T-helper 1 cell treated with Interleukin-12 subunit alpha and Interleukin-12 subunit beta and Interleukin-4 antibody, amounts not matched to agents 30 μg/mL and 1 μg/mL, for 36 hours (primary cell): ENCODE data around the gene PTPRM.

ENCODE experiments used
- H3K27ac Mint-ChIP-seq: one replicate; pipeline ENCODE4 v1.8.0; 2021; ENCODE audit warnings: mild to moderate bottlenecking, mixed read lengths
- H3K27me3 Mint-ChIP-seq: one replicate; pipeline ENCODE4 v1.8.0; 2021; ENCODE audit warnings: low read depth, mixed read lengths
- H3K36me3 Mint-ChIP-seq: one replicate; pipeline ENCODE4 v1.8.0; 2021; ENCODE audit warnings: low read depth, mixed read lengths
- H3K4me1 Mint-ChIP-seq: one replicate; pipeline ENCODE4 v1.8.0; 2021; ENCODE audit warnings: low read depth, mixed read lengths
- H3K4me3 Mint-ChIP-seq: one replicate; pipeline ENCODE4 v1.8.0; 2021; ENCODE audit warnings: mild to moderate bottlenecking, moderate library complexity, mixed read lengths
- H3K9me3 Mint-ChIP-seq: one replicate; pipeline ENCODE4 v1.8.0; 2021; ENCODE audit warnings: mixed read lengths

The PTPRM gene

GRCh38 chr18:8224576-8224975 lies 657.5 kb downstream of the PTPRM start:
- no peaks in the 10 kb centered on the region for H3K4me1 Mint-ChIP-seq
- no peaks in the 10 kb centered on the region for H3K36me3 Mint-ChIP-seq
- H3K4me3 Mint-ChIP-seq = no peak overlapping the region
- no peak overlapping the region for H3K27ac Mint-ChIP-seq
- H3K9me3 Mint-ChIP-seq = peaks cover 5% of the 10 kb centered on the region
- no peaks in the 10 kb centered on the region for H3K27me3 Mint-ChIP-seq

- peaks cover 5% of the 10 kb centered on the region for H3K9me3 Mint-ChIP-seq
- H3K27me3 Mint-ChIP-seq = no peaks in the 10 kb centered on the region
- H3K36me3 Mint-ChIP-seq = no peaks in the 10 kb centered on the region
- H3K27ac Mint-ChIP-seq = no peak overlapping the region
- H3K4me1 Mint-ChIP-seq = no peaks in the 10 kb centered on the region
- H3K4me3 Mint-ChIP-seq = no peak overlapping the region
These were observed 661.9 kb downstream of the PTPRM start for GRCh38 chr18:8229040-8229439.

DNA sequence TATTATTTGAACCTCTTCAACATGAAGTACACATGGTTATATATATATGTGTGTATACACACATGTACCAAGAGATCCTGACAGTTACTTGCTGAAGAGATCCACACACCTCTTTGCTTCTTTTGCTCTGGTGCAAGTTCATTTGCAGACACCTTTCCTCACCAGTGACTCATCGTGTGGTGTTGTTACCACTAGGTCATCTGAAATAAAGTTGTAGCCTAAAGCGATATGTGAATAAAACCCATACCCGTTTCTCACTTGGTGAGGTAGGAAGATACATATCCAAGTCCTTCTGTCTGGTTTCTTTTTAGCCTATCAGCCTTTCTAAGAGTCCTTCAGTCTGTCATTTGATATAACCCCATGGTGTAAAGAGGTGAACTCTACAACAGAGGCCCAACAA lies 662.7 kb downstream of the PTPRM start:
- H3K27ac Mint-ChIP-seq = no peak overlapping the region
- H3K4me3 Mint-ChIP-seq = no peak overlapping the region
- no peaks in the 10 kb centered on the region for H3K27me3 Mint-ChIP-seq
- H3K36me3 Mint-ChIP-seq = no peaks in the 10 kb centered on the region
- H3K4me1 Mint-ChIP-seq = no peaks in the 10 kb centered on the region
- H3K9me3 Mint-ChIP-seq = peaks cover 5% of the 10 kb centered on the region

DNA sequence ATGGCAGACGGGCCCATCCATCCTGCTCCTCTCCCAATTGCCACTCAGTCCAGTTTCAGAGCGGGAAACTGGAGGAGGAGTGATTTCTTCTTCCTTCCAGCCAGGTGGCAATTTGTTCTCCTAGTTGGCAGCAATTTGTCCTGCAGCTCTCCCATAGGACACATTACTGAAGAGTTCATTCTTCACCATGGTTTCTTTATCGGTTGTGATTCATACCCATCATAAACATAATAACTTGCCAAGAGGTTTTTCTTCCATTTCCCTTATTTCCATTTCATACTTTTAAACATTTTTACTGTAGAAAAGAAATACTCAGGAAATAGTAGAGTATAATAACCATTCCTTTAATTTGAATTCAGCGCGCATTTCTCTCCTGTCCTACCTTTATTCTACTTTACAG lies 664.2 kb downstream of the PTPRM start:
- no peaks in the 10 kb centered on the region for H3K4me1 Mint-ChIP-seq
- no peaks in the 10 kb centered on the region for H3K36me3 Mint-ChIP-seq
- no peak overlapping the region for H3K27ac Mint-ChIP-seq
- no peak overlapping the region for H3K4me3 Mint-ChIP-seq
- H3K27me3 Mint-ChIP-seq = no peaks in the 10 kb centered on the region
- peaks cover 5% of the 10 kb centered on the region for H3K9me3 Mint-ChIP-seq

GRCh38 chr18:8232791-8233190 lies 665.7 kb downstream of the PTPRM start:
- Mint-ChIP-seq H3K27me3 (no peaks in the 10 kb centered on the region), H3K27ac (no peak overlapping the region), H3K4me3 (no peak overlapping the region), H3K9me3 (peaks cover 4% of the 10 kb centered on the region), H3K4me1 (no peaks in the 10 kb centered on the region), H3K36me3 (no peaks in the 10 kb centered on the region)

- Mint-ChIP-seq H3K4me3 (no peak overlapping the region), H3K27me3 (no peaks in the 10 kb centered on the region), H3K4me1 (no peaks in the 10 kb centered on the region), H3K36me3 (no peaks in the 10 kb centered on the region), H3K27ac (no peak overlapping the region), H3K9me3 (no peaks in the 10 kb centered on the region)
These were observed 668.8 kb downstream of the PTPRM start for GRCh38 chr18:8235894-8236293.

- no peaks in the 10 kb centered on the region for H3K9me3 Mint-ChIP-seq
- no peaks in the 10 kb centered on the region for H3K4me1 Mint-ChIP-seq
- H3K27ac Mint-ChIP-seq = no peak overlapping the region
- H3K4me3 Mint-ChIP-seq = no peak overlapping the region
- H3K36me3 Mint-ChIP-seq = no peaks in the 10 kb centered on the region
- no peaks in the 10 kb centered on the region for H3K27me3 Mint-ChIP-seq
These were observed 671.4 kb downstream of the PTPRM start for GRCh38 chr18:8238507-8238906.

DNA sequence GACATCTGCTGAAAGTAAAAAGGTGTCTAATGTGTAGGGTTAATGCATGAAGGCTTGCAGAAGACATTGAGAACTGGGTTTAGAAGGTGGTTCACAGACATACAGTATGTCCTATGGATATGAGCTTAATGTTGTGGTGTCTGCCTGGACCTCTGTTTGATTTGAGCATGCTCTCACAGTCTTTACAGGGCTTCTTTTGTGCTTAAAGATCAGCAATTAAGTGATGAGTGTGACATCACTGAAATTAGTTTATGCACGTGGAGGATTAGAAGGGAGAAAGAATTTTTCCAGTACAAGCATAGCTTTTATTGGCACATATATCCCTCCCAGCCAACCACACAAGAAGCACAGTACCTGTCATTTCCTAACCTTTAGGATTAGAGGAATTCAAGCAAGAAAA lies 674.6 kb downstream of the PTPRM start:
- H3K4me1 Mint-ChIP-seq = no peaks in the 10 kb centered on the region
- H3K4me3 Mint-ChIP-seq = no peak overlapping the region
- no peaks in the 10 kb centered on the region for H3K36me3 Mint-ChIP-seq

GRCh38 chr18:8242151-8242696 lies 675.1 kb downstream of the PTPRM start:
- Mint-ChIP-seq H3K4me3 (no peak overlapping the region), H3K4me1 (no peaks in the 10 kb centered on the region), H3K9me3 (no peaks in the 10 kb centered on the region), H3K36me3 (no peaks in the 10 kb centered on the region), H3K27ac (no peak overlapping the region), H3K27me3 (no peaks in the 10 kb centered on the region)

More for the DNA sequence above, 674.6 kb downstream of the PTPRM start:
- H3K27me3 Mint-ChIP-seq = no peaks in the 10 kb centered on the region
- H3K27ac Mint-ChIP-seq = no peak overlapping the region
- H3K9me3 Mint-ChIP-seq = no peaks in the 10 kb centered on the region

DNA sequence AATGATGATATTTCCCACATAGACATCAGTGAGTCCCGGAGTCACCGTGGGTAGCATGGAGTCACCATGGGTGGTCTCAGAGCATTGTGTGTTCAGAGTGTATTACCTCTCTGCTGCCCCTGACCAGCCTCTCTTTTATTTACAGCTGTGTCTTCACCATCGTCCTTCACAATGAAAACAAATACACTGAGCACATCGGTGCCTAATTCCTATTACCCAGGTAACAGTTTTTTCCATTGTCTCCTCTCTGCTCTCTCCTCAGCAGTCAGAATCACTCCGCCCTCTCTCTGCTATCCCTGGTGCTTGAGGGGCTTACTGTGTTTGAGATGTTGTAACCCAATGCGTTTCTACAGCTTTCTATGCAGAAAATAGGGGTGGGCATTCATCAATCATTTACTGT lies 680.6 kb downstream of the PTPRM start:
- H3K27me3 Mint-ChIP-seq = no peaks in the 10 kb centered on the region
- no peak overlapping the region for H3K4me3 Mint-ChIP-seq
- no peak overlapping the region for H3K27ac Mint-ChIP-seq
- H3K36me3 Mint-ChIP-seq = no peaks in the 10 kb centered on the region
- H3K4me1 Mint-ChIP-seq = no peaks in the 10 kb centered on the region
- H3K9me3 Mint-ChIP-seq = no peaks in the 10 kb centered on the region

GRCh38 chr18:8248576-8248975 lies 681.5 kb downstream of the PTPRM start:
- no peaks in the 10 kb centered on the region for H3K4me1 Mint-ChIP-seq
- H3K27ac Mint-ChIP-seq = no peak overlapping the region
- no peaks in the 10 kb centered on the region for H3K36me3 Mint-ChIP-seq
- H3K27me3 Mint-ChIP-seq = no peaks in the 10 kb centered on the region
- H3K9me3 Mint-ChIP-seq = no peaks in the 10 kb centered on the region
- H3K4me3 Mint-ChIP-seq = no peak overlapping the region

DNA sequence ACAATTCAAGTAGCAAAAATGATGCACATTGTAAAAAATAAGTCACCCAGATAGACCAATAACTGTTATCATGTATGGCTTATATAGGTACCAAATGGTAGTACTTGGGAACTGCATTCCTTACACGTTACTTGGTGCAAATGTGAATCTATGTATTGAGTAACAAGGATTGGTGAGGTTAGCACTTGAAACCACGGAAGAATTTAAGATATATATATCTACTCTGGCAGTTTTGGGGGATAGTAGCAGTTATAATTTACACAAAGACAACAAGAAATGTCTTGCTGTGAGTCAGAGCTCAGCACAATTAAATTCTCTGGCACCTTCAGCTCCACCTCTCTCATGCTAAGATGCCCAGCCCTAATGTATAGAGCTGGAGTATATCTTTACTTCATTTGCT lies 682.7 kb downstream of the PTPRM start:
- no peak overlapping the region for H3K27ac Mint-ChIP-seq
- H3K4me1 Mint-ChIP-seq = no peaks in the 10 kb centered on the region
- no peaks in the 10 kb centered on the region for H3K36me3 Mint-ChIP-seq
- H3K4me3 Mint-ChIP-seq = no peak overlapping the region
- H3K9me3 Mint-ChIP-seq = no peaks in the 10 kb centered on the region
- H3K27me3 Mint-ChIP-seq = no peaks in the 10 kb centered on the region

DNA sequence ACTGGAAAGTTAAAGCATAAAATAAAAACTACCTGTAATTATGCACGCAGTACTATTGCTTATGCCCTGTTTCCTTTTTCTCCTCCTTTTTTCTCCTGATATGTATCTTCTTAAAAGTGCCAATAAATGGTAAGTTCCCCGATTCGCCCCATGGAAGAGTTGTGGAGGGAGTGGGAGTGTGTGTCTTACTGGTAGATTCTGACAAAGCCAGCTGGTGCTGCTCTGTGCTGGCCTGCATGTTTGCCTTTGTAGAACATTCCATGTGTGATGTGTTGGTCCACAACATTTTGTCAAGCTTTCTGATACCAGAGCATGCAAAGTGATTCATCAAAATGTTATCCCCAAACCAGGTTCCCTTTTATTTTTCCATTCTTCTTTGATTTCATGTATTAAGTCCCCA lies 685.3 kb downstream of the PTPRM start:
- no peaks in the 10 kb centered on the region for H3K27me3 Mint-ChIP-seq

GRCh38 chr18:8253944-8254343 lies 686.8 kb downstream of the PTPRM start:
- no peaks in the 10 kb centered on the region for H3K27me3 Mint-ChIP-seq
- H3K4me1 Mint-ChIP-seq = no peaks in the 10 kb centered on the region
- H3K36me3 Mint-ChIP-seq = no peaks in the 10 kb centered on the region
- H3K4me3 Mint-ChIP-seq = no peak overlapping the region
- H3K27ac Mint-ChIP-seq = no peak overlapping the region
- H3K9me3 Mint-ChIP-seq = no peaks in the 10 kb centered on the region

More for the DNA sequence above, 685.3 kb downstream of the PTPRM start:
- Mint-ChIP-seq H3K4me3 (no peak overlapping the region), H3K27ac (no peak overlapping the region), H3K9me3 (no peaks in the 10 kb centered on the region), H3K36me3 (no peaks in the 10 kb centered on the region), H3K4me1 (no peaks in the 10 kb centered on the region)

DNA sequence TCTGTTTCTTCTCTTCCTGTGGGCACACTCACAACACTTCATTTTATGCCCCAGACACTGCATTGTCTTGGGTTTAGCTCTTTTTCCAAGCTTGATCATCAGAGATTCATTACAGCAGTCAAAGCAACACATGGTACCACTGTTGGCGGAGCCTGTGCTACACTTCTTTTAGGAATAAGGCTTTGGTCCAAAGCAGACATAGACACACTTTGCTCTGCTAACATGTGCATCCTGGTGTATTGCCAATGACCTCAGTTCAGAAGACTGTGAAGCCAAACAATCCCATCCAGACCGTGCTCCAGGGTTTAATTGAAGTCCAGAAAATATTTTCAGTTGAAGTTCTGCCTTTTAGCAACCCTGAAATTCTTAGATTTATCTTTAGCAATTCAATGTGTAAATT lies 687.5 kb downstream of the PTPRM start:
- no peaks in the 10 kb centered on the region for H3K9me3 Mint-ChIP-seq
- H3K27ac Mint-ChIP-seq = no peak overlapping the region
- no peaks in the 10 kb centered on the region for H3K27me3 Mint-ChIP-seq
- no peaks in the 10 kb centered on the region for H3K4me1 Mint-ChIP-seq
- no peak overlapping the region for H3K4me3 Mint-ChIP-seq
- no peaks in the 10 kb centered on the region for H3K36me3 Mint-ChIP-seq

DNA sequence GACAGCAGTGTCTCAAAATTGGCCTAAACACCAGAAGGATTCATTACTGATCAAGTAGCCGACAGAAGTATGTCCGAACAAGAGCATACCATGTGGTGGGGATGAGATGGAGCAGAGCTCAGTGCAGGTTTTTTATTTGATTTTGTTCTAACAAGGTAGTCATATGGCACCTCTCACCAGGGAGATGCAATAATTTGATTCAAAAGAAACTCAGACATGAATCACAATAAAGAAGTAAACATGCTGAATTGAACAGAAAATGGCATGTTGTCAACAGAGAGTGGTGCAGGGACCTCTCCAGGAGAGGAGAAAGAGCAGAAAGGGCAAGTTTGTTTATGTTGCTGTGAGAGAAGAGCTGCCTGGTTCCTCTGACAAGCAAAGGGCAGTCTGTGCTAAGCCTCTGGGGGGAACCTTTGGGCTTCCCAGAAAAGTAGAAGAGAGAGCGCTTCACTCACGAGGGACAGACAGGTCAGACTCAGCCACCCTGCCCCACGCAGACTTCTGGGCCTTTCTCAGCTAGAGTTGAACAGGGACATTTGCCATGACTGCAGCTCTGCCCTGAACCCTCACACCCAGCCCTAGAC lies 690.8 kb downstream of the PTPRM start:
- Mint-ChIP-seq H3K27ac (no peak overlapping the region), H3K4me3 (no peak overlapping the region), H3K9me3 (no peaks in the 10 kb centered on the region), H3K27me3 (no peaks in the 10 kb centered on the region), H3K36me3 (no peaks in the 10 kb centered on the region), H3K4me1 (no peaks in the 10 kb centered on the region)
